ENCODE results near the gene FBXO44.

- TF ChIP-seq YY1 (IDR thresholded peaks at IDR 0.05; ENCODE audit: insufficient read depth, insufficient read length): no peak
- no peak for TF ChIP-seq SUZ12 (IDR thresholded peaks at IDR 0.05; ENCODE audit: extremely low read depth, insufficient read depth, insufficient read length)
- no peak for TF ChIP-seq ZNF274 (IDR thresholded peaks at IDR 0.05; ENCODE audit: low read depth, low read length)
These were observed 21.9 kb downstream of the FBXO44 start for GRCh38 chr1:11676386-11677103.

Measured in NT2/D1 (cell line).